RWPE2 (cell line): ENCODE data around the gene ZNF653.
A peak's percentile ranks its signal among the peaks of the same experiment; 100 is the strongest.

ENCODE experiments used
- ATAC-seq: fragments of 200-7000 bp; cut with Tn5 transposase; 3 replicates; pipeline ENCODE4 v1.9.1; 2021; ENCODE audit warnings: low read depth
- DNase-seq: peaks from one replicate; pipeline ENCODE4 v3.0.0-alpha.2; 2020; ENCODE audit warnings: low spot score
- H3K27ac ChIP-seq: fragments of 450-650 bp; 2 replicates; pipeline ENCODE4 v1.5.1; 2017; ENCODE audit warnings: mild to moderate bottlenecking; ENCODE audit not compliant: poor library complexity, severe bottlenecking
- H3K27me3 ChIP-seq: fragments of 250-450 bp; sonication (Bioruptor Pico); 2 replicates; pipeline ENCODE4 v1.5.1; 2021; ENCODE audit warnings: mild to moderate bottlenecking, moderate library complexity; ENCODE audit not compliant: insufficient read depth, poor library complexity, severe bottlenecking
- H3K36me3 ChIP-seq: fragments of 250-450 bp; sonication (Bioruptor Pico); 2 replicates; pipeline ENCODE4 v1.5.1; 2020; ENCODE audit warnings: low read depth, mild to moderate bottlenecking, moderate library complexity
- H3K4me1 ChIP-seq: fragments of 250-450 bp; sonication (Bioruptor Pico); 2 replicates; pipeline ENCODE4 v1.5.1; 2021; ENCODE audit warnings: mild to moderate bottlenecking, moderate library complexity; ENCODE audit not compliant: insufficient read depth, poor library complexity, severe bottlenecking
- H3K4me3 ChIP-seq: fragments of 250-450 bp; sonication (Bioruptor Pico); 2 replicates; pipeline ENCODE4 v1.5.1; 2021; ENCODE audit warnings: mild to moderate bottlenecking, moderate library complexity; ENCODE audit not compliant: severe bottlenecking
- H3K9me3 ChIP-seq: fragments of 250-450 bp; sonication (Bioruptor Pico); 2 replicates; pipeline ENCODE4 v1.5.1; 2021; ENCODE audit warnings: mild to moderate bottlenecking, moderate library complexity; ENCODE audit not compliant: severe bottlenecking
- CTCF ChIP-seq: fragments of 450-650 bp; IDR thresholded peaks from one replicate; pipeline ENCODE4 v1.5.1; 2017; ENCODE audit warnings: mild to moderate bottlenecking, moderate library complexity; ENCODE audit not compliant: poor library complexity, severe bottlenecking

ZNF653 gene

GRCh38 chr19:11551603-11552235 is 46.1 kb upstream of the ZNF653 start:
- H3K27ac ChIP-seq: no peak overlapping the region
- DNase-seq: no peak
- peak; percentile 33; the same call in 2 of the 3 replicates for ATAC-seq

GRCh38 chr19:11550265-11550664 is 44.6 kb upstream of the ZNF653 start:
- H3K4me1 ChIP-seq: no peaks in the 10 kb centered on the region
- H3K36me3 ChIP-seq: peaks cover 15% of the 10 kb centered on the region
- ATAC-seq: no peak
- no peaks in the 10 kb centered on the region for H3K27me3 ChIP-seq
- no peak overlapping the region for H3K4me3 ChIP-seq
- no peak for TF ChIP-seq CTCF
- H3K9me3 ChIP-seq: no peaks in the 10 kb centered on the region
- DNase-seq: no peak
- H3K27ac ChIP-seq: no peak overlapping the region

More at GRCh38 chr19:11551603-11552235, 46.1 kb upstream of the ZNF653 start:
- Histone ChIP-seq H3K4me1 (no peaks in the 10 kb centered on the region), H3K27me3 (no peaks in the 10 kb centered on the region), H3K9me3 (no peaks in the 10 kb centered on the region), H3K36me3 (peaks cover 15% of the 10 kb centered on the region), H3K4me3 (no peak overlapping the region)
- peak; percentile 16 for TF ChIP-seq CTCF

GRCh38 chr19:11549386-11549953 is 43.8 kb upstream of the ZNF653 start:
- H3K27me3 ChIP-seq: no peaks in the 10 kb centered on the region
- no peak overlapping the region for H3K4me3 ChIP-seq
- no peaks in the 10 kb centered on the region for H3K4me1 ChIP-seq
- peaks cover 15% of the 10 kb centered on the region for H3K36me3 ChIP-seq
- no peak for TF ChIP-seq CTCF
- H3K27ac ChIP-seq: no peak overlapping the region
- H3K9me3 ChIP-seq: no peaks in the 10 kb centered on the region
- ATAC-seq (0 out of 3 replicates have a peak, but pooled peaks have one; percentile 5), DNase-seq (no peak)

- H3K4me3 ChIP-seq: no peak overlapping the region
- no peaks in the 10 kb centered on the region for H3K4me1 ChIP-seq
- H3K27ac ChIP-seq: no peak overlapping the region
- ATAC-seq (no peak), DNase-seq (no peak)
- H3K36me3 ChIP-seq: peaks cover 3% of the 10 kb centered on the region; the same call in 1 of the 2 replicates
- no peaks in the 10 kb centered on the region for H3K27me3 ChIP-seq
- H3K9me3 ChIP-seq: no peaks in the 10 kb centered on the region
- TF ChIP-seq CTCF: no peak
Observed at GRCh38 chr19:11547929-11548700, 42.5 kb upstream of the ZNF653 start.
